ENCODE results near the gene MMP1.

GRCh38 chr11:102837646-102838045 is 39.7 kb upstream of the MMP1 start:
- no peak for TF ChIP-seq POLR2A (IDR thresholded peaks at IDR 0.05)
- TF ChIP-seq, protein P1, sequence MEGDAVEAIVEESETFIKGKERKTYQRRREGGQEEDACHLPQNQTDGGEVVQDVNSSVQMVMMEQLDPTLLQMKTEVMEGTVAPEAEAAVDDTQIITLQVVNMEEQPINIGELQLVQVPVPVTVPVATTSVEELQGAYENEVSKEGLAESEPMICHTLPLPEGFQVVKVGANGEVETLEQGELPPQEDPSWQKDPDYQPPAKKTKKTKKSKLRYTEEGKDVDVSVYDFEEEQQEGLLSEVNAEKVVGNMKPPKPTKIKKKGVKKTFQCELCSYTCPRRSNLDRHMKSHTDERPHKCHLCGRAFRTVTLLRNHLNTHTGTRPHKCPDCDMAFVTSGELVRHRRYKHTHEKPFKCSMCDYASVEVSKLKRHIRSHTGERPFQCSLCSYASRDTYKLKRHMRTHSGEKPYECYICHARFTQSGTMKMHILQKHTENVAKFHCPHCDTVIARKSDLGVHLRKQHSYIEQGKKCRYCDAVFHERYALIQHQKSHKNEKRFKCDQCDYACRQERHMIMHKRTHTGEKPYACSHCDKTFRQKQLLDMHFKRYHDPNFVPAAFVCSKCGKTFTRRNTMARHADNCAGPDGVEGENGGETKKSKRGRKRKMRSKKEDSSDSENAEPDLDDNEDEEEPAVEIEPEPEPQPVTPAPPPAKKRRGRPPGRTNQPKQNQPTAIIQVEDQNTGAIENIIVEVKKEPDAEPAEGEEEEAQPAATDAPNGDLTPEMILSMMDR (IDR thresholded peaks at IDR 0.05) = no peak

All from gastroesophageal sphincter (tissue), 3 donors.